GDM1 (cell line): Measurements from ENCODE around the gene FAM228B.

Source experiments
- DNase-seq: peaks from one replicate; lab custom pipeline; 2025; lab: John Stamatoyannopoulos, UW

The FAM228B gene

DNA sequence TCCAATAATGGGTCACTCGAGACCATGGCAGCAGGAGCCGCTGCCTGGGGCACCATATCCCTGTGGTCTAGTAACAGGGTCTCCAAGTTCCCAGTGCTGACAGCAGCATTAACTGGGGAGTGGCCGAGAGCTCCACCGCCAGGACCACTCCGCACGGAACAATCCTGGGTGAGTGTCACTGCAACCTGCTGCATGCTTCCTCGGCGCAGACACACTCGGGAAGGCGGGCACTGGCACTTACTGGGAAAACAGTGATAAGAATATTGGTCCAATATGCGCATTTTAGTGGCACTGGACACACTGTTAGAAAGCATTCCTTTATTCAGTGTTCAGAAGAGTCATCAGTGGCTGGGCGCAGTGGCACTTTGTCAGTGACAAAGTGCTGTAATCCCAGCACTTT is 81.2 kb downstream of the FAM228B start:
- DNase-seq: no peak

DNA sequence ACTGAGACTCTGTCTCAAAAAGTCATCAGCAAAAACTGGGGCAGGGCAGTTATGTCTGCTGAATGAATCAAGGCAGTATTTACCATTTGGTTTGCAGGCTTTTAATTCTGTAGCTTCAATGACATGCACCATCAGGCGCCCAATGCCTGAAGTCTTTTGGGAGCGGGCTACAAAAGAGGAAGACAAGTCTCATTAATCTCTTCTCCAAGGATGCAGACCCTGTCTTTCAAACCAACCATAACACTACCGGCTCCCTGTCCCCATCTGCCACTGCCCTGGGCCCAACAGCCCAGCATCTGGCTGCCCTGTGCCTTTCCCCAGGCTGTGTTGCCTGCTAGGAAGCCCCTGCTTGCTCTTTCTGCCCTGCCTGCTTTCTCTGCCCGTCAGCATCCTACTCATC is 81.9 kb downstream of the FAM228B start:
- DNase-seq: no peak

DNA sequence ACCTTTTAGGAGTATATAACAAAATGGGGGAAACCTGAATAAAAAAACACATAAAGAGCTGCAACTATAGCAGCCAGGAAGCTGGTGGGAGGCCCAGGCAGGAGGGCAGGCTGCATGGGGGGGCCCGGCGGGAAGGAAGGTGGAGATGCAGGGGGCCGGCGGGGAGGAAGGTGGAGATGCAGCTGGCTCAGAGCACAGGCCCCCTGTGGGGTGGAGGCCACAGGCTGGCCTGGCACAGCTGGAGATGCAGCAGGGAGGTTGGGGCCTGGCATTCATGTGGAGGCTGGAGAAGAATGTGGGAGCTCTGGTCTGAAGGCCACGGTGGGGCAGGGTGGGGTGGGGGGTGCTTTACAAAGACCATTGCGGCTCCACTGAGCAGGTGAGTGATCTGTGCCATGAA is 83.0 kb downstream of the FAM228B start:
- DNase-seq: no peak

DNA sequence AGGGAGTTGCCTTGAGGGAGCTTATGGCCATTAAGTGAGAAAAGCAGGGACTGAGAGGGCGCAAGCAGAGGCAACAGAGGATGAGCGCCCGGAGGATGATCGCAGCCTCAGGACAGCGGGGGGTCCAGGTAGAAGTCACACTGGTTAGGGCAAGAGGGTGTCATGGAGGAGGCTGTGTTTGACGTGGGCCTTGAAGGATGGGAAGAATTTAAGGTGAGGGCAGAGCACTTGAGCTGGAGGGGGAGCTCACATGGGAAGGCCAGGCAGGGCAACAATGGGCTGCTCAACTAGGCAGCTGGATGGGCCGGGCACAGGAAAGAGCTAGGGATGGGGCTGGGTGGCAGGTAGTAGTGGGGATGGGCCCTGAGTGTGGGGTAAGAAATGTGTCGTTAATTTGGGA is 83.4 kb downstream of the FAM228B start:
- DNase-seq: no peak

DNA sequence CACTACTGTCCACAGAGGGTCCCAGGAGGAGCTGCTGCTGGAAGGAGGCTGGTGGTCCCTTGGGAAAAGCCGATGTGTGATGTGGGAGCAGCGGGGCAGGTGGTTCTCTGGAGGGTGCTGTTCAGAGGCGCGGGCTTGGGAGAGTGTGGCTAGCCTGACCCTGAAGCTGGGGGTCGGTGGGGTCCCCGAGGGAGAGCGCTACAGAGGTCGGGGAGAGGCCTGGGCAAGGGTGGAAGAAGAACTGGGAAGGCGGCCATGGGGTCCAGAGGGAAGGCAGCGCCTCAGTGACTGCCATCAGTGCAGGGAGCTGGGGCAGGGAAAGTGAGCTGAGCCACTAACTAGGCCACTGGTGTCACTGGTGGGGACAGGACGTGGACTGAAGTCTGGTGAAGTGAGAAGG is 84.1 kb downstream of the FAM228B start:
- no peak for DNase-seq

DNA sequence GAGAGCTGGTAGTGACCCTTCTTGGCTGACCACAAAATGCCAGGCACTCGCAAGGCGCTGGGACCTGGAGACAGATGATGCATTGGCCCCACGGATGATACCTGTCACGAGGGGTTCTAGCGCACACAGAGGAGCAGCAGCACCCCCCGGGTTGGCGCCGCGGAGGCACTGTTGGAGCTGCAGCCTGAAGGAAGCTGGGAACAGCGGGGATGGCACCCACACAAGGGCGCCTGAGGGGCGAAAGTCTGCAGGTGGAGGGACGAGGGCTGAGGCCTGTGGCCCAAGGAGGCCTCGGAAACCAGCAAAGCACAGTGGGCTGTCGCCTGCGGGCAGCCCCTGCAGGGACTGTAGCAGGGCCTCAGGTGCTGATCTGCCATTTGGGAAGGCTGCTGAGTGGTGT is 85.2 kb downstream of the FAM228B start:
- DNase-seq: no peak

DNA sequence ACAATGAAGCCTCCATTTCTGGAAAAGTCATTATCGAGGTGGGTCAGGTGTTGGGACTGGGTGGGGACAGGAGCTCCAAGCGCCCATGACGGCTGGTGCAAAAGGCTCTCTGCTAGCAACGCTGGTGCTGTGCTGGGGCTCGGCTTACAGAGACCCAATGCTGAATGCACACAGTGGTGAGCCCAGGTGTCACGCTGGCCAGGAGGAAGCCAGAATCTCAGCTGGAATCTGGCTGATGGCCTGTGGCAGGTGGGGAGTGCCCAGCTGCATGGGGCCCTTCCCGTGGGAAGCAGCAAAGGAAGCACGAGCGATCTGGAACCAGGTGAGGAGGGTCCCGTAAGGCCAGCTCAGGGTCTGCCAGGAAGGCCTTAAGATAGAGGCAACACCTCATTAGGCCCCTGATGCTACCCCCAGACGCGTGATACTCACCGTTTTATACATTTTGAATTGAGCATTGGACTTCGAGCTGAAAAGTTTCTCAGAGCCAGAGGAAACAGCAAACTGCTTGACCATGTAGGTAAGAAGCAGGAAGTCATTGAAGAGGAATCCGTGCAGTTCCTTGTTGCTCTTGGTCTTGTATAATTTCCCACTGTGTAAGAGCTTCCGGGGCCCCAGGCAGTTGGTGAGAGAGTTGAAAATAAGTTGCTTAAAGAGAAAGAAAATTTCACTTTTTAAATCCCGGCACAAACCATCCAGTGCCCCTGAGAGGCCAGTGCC is 86.3 kb downstream of the FAM228B start:
- DNase-seq: no peak

DNA sequence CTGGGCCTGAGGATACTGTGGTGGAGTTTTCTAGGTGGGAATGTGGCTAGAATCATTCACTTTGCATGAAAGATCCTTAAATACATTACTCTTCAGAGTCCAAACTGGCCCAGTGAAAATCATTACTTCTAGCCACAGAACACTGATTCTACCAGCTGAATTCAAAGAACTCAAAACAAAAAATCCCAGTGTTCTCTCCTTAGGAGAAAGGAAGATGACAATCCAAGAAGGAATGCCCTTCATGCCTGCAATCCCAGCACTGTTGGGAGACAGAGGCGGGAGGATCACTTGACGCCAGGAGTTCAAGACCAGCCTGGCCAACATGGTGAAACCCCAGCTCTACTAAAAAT is 86.8 kb downstream of the FAM228B start:
- no peak for DNase-seq

DNA sequence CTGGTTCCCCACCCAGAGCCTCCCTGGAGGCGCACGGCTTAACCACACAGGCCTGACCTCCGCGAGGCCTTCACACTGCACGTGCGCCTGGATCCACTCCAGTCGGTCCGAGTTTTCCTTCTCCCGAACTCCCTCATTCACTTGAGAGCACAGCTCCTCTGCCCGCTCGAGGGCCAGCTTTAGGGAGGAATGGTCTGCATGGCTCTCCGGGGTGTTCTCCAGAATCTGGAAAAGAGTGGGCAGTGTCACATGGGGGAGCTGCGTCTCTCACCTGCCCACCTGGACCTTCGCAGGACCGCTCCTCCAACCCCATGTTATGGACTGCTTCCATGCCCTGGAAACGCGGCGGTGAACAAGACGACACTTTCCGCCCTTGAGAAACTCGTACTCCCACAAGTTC is 87.5 kb downstream of the FAM228B start:
- DNase-seq: no peak

DNA sequence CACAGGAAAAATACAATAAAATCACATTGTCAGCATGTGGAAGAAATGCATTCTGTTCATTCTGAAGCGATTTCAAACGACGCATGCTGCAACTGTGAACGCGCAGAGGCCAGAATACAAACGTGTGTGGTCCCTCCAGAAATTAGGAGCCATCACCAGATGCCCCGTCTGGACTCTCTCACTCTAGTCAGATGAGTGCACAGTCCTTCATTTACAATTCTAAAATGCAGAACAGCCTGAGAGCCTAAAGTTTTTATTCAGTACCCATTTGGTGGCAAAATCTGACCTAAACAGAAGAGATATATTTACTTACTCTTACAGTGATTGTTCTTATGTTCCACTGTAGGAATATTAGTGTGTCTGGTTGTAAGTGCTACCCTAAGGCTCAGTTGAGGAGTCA is 88.1 kb downstream of the FAM228B start:
- no peak for DNase-seq

DNA sequence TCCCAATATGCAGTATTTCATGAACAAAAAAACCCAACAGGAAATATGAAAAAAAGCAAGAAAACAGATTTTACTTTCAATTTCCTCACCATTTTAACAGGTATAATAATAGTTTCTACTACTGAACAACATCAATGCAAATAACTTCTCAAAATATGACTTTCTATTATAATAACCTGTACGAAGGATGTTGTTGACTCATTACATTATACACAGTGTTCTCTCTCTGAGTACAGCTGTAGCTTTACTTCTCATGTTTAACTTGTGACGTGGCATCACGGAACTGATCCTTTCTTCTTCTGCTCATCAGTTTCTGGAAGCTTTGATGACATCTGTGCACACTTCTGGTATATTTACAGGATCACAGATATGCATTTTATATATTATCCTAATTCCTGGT is 91.6 kb downstream of the FAM228B start:
- DNase-seq: no peak
